ENCODE measurements around the gene MGAT3. TPM values are rescaled to one million over a fixed set of nuclear protein-coding genes. Genes with fewer than 3 reads are reported as not detected.

Gene MGAT3
- polyA plus RNA-seq, 1 of the 3 experiments (the other 2 are of a cell fraction) = 0.16 TPM

DNA sequence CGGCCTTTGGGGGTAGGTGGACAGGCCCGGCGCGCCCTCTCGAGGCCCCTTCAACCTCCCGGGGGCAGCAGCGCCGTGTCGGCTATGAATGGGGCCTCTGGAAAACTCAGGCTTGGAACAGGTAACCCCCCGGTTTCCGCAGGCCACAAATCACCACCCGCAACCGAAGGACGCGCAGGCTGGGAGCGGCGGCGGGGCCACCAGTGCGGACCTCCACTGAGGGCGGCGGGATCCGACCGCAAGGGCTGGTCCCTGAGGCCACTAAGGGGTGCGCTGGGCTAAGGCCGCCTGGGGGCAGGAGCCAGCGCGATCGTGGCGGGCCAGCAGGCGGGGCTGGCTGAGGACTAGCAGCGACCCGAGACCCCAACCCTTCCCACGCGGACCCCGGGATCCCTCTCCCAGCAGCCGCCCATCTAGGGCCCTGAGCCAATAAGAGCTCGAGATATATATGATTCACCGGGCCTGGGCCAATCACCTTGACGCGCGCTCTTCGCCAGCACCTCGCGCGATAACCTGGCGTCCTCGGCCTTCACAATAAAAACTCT, 62.9 kb downstream of the MGAT3 start (continued):
- no peak for TF ChIP-seq MAX (IDR thresholded peaks at IDR 0.05; ENCODE audit: low read depth)
- no peak for TF ChIP-seq NRF1 (IDR thresholded peaks at IDR 0.05; ENCODE audit: low read depth, low read length)
- no peak for TF ChIP-seq RXRA (IDR thresholded peaks at IDR 0.05; ENCODE audit: borderline replicate concordance, low read depth)
- TF ChIP-seq TCF12 (IDR thresholded peaks at IDR 0.05) = no peak
- no peak for TF ChIP-seq TEAD4 (IDR thresholded peaks at IDR 0.05; ENCODE audit: borderline replicate concordance, insufficient read depth)
- TF ChIP-seq FOXM1 (IDR thresholded peaks at IDR 0.05; ENCODE audit: low read depth) = no peak
- TF ChIP-seq CTCF (IDR thresholded peaks at IDR 0.05) = peak; percentile 30; the same call in 1 of the 2 replicates
- TF ChIP-seq YY1 (IDR thresholded peaks at IDR 0.05; ENCODE audit: low read depth) = no peak
- no peak for TF ChIP-seq SIN3A (IDR thresholded peaks at IDR 0.05; ENCODE audit: borderline replicate concordance, low read depth, low read length)
- TF ChIP-seq MXI1 (IDR thresholded peaks at IDR 0.05; ENCODE audit: low read depth, low read length) = 0 out of 2 replicates have a peak, but pooled peaks have one; percentile 35
- TF ChIP-seq RFX5 (IDR thresholded peaks at IDR 0.05; ENCODE audit: low read length) = peak; percentile 54; the same call in 1 of the 2 replicates
- peak; percentile 98 for TF ChIP-seq CHD2 (IDR thresholded peaks at IDR 0.05; ENCODE audit: low read length, partially characterized antibody)
- no peak for TF ChIP-seq MEF2A (IDR thresholded peaks at IDR 0.05; ENCODE audit: borderline replicate concordance, low read depth)
- TF ChIP-seq, protein P1, sequence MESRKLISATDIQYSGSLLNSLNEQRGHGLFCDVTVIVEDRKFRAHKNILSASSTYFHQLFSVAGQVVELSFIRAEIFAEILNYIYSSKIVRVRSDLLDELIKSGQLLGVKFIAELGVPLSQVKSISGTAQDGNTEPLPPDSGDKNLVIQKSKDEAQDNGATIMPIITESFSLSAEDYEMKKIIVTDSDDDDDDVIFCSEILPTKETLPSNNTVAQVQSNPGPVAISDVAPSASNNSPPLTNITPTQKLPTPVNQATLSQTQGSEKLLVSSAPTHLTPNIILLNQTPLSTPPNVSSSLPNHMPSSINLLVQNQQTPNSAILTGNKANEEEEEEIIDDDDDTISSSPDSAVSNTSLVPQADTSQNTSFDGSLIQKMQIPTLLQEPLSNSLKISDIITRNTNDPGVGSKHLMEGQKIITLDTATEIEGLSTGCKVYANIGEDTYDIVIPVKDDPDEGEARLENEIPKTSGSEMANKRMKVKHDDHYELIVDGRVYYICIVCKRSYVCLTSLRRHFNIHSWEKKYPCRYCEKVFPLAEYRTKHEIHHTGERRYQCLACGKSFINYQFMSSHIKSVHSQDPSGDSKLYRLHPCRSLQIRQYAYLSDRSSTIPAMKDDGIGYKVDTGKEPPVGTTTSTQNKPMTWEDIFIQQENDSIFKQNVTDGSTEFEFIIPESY (IDR thresholded peaks at IDR 0.05; ENCODE audit: borderline replicate concordance, low read depth) = peak; percentile 94
- TF ChIP-seq FOXJ3 (CRISPR knock-in tag; IDR thresholded peaks at IDR 0.05) = no peak
- no peak for TF ChIP-seq TAF1 (IDR thresholded peaks at IDR 0.05; ENCODE audit: borderline replicate concordance, low read depth, low read length)
- TF ChIP-seq JUND (IDR thresholded peaks at IDR 0.05) = no peak
- TF ChIP-seq EZH2phosphoT487 (IDR thresholded peaks at IDR 0.05; ENCODE audit: borderline replicate concordance, low read depth) = no peak

Measured in SK-N-SH (cell line).